Esophagus muscularis mucosa (tissue), 3 donors: ENCODE results near the gene MRPL1.

Experiments
- CTCF ChIP-seq, 3 experiments: fragments of 200-600 bp in 2 of 3; fragments of 450-650 bp in 1 of 3; sonication (generic) in 2 of 3; IDR thresholded peaks; one replicate each; pipeline ENCODE4 v1.5.1; 2017 to 2019; ENCODE audit warnings: antibody characterized with exemption in 3 of 3, mild to moderate bottlenecking in 2 of 3, moderate library complexity in 1 of 3
- POLR2A ChIP-seq: fragments of 450-650 bp; IDR thresholded peaks from one replicate; pipeline ENCODE4 v1.6.1; 2017; ENCODE audit warnings: antibody characterized with exemption, moderate library complexity, mild to moderate bottlenecking, low read depth
- POLR2AphosphoS5 ChIP-seq, 2 donors: sonication (generic); formaldehyde crosslinking; IDR thresholded peaks; one replicate each; pipeline ENCODE4 v1.6.1; 2017; ENCODE audit warnings: antibody characterized with exemption in 2 of 2

GRCh38 chr4:77913348-77913747, 50.7 kb downstream of the MRPL1 start:
- no peak for TF ChIP-seq CTCF (IDR thresholded peaks at IDR 0.05)
- no peak for TF ChIP-seq POLR2A
- TF ChIP-seq POLR2AphosphoS5 (IDR thresholded peaks at IDR 0.05), result no peak
